PC-3 (cell line): ENCODE data around the gene OBP2A.

Source experiments
- CTCF ChIP-seq: fragments of 300-600 bp; sonication (generic); conservative IDR thresholded peaks from 2 replicates; pipeline ENCODE4 v1.5.1; 2017; ENCODE audit warnings: antibody characterized with exemption, low read depth, mild to moderate bottlenecking, low read length
- EZH2phosphoT487 ChIP-seq: fragments of 300-600 bp; sonication (generic); IDR thresholded peaks from 2 replicates; pipeline ENCODE4 v1.6.1; 2018; ENCODE audit warnings: mild to moderate bottlenecking, antibody characterized with exemption, low read length, borderline replicate concordance

- TF ChIP-seq CTCF (no peak), EZH2phosphoT487 (no peak)
Observed at GRCh38 chr9:135589596-135590485, 43.9 kb downstream of the OBP2A start.
